Caco-2 (cell line): ENCODE measurements around the gene NKTR. TPM values are rescaled to one million over a fixed set of nuclear protein-coding genes. Genes with fewer than 3 reads are reported as not detected.

Experiments
- BruUV-seq: library from RNA; stranded (reverse); fragments of 400-500 nt; replicated peaks from 2 replicates; lab custom pipeline; 2021; lab: Mats Ljungman, UMichigan
- CTCF ChIA-PET: fragments of 300-600 bp; sonication (Branson Sonifier 250); formaldehyde crosslinking; loops from one replicate; lab custom pipeline; 2022; ENCODE audit warnings: antibody characterized with exemption; lab: Charles Lee
- POLR2A ChIA-PET: fragments of 300-600 bp; sonication (Branson Sonifier 250); formaldehyde crosslinking; loops from one replicate; lab custom pipeline; 2022; ENCODE audit warnings: antibody characterized with exemption; lab: Charles Lee
- DNase-seq, 2 experiments: peaks; one replicate each; pipeline versions ENCODE4 v3.0.0 to v3.0.0-alpha.2; 2020 to 2022
- H3K27me3 ChIP-seq: replicated peaks from 2 replicates; pipeline ENCODE4 v1.6.0; 2011; ENCODE audit warnings: low read length; ENCODE audit not compliant: control insufficient read depth, insufficient read depth
- H3K36me3 ChIP-seq: 2 replicates; pipeline ENCODE4 v1.5.1; 2011; ENCODE audit warnings: low read length; ENCODE audit not compliant: control insufficient read depth, insufficient read depth
- H3K4me1 ChIP-seq: fragments of 250-450 bp; sonication (Bioruptor Pico); 2 replicates; pipeline ENCODE4 v1.5.1; 2020; ENCODE audit warnings: mild to moderate bottlenecking
- H3K4me3 ChIP-seq: 2 replicates; pipeline ENCODE4 v1.5.1; 2011; ENCODE audit warnings: low read depth, mild to moderate bottlenecking, control low read depth, low read length
- H3K9me3 ChIP-seq: fragments of 250-450 bp; sonication (Bioruptor Pico); 2 replicates; pipeline ENCODE4 v1.5.1; 2020; ENCODE audit warnings: mild to moderate bottlenecking, moderate library complexity
- H3K27ac Mint-ChIP-seq: one replicate; pipeline ENCODE4 v1.8.0; 2022; ENCODE audit warnings: mixed read lengths; ENCODE audit not compliant: unreplicated experiment
- H3K27me3 Mint-ChIP-seq: one replicate; pipeline ENCODE4 v1.8.0; 2022; ENCODE audit warnings: mixed read lengths; ENCODE audit not compliant: insufficient read depth, unreplicated experiment
- H3K36me3 Mint-ChIP-seq: one replicate; pipeline ENCODE4 v1.8.0; 2022; ENCODE audit warnings: mild to moderate bottlenecking, mixed read lengths; ENCODE audit not compliant: insufficient read depth, unreplicated experiment
- H3K4me1 Mint-ChIP-seq: one replicate; pipeline ENCODE4 v1.8.0; 2022; ENCODE audit warnings: low read depth, mixed read lengths; ENCODE audit not compliant: unreplicated experiment
- H3K4me3 Mint-ChIP-seq: one replicate; pipeline ENCODE4 v1.8.0; 2022; ENCODE audit warnings: mild to moderate bottlenecking, moderate library complexity, mixed read lengths; ENCODE audit not compliant: unreplicated experiment
- H3K9me3 Mint-ChIP-seq: one replicate; pipeline ENCODE4 v1.8.0; 2022; ENCODE audit warnings: mixed read lengths; ENCODE audit not compliant: unreplicated experiment
- intact Hi-C: fragments of 100-400 bp; cut with micrococcal nuclease; formaldehyde crosslinking; loops from one replicate; pipeline ENCODE4 v1.10.0; 2022; ENCODE audit not compliant: unreplicated experiment
- total RNA-seq: library from RNA; stranded (reverse); gene quantifications from 2 replicates; pipeline ENCODE4 v1.2.3, GENCODE V29; 2022
- TF ChIP-seq, protein P1 (sequence below), 2 experiments: fragments of 200-600 bp in 1 of 2; IDR thresholded peaks; 1 replicate in 1 of 2; 2 replicates in 1 of 2; pipeline versions ENCODE4 v1.5.1 to v1.8.0; 2011 to 2022; ENCODE audit warnings: antibody characterized with exemption in 1 of 2, control low read depth in 1 of 2, inconsistent platforms in 1 of 2, low read depth in 1 of 2, low read length in 1 of 2, mild to moderate bottlenecking in 1 of 2, moderate library complexity in 1 of 2; ENCODE audit not compliant: insufficient read depth in 1 of 2, severe bottlenecking in 1 of 2, unreplicated experiment in 1 of 2

Gene NKTR
- total RNA-seq, 1 experiment from 2014 or later = 66.6 TPM

DNA sequence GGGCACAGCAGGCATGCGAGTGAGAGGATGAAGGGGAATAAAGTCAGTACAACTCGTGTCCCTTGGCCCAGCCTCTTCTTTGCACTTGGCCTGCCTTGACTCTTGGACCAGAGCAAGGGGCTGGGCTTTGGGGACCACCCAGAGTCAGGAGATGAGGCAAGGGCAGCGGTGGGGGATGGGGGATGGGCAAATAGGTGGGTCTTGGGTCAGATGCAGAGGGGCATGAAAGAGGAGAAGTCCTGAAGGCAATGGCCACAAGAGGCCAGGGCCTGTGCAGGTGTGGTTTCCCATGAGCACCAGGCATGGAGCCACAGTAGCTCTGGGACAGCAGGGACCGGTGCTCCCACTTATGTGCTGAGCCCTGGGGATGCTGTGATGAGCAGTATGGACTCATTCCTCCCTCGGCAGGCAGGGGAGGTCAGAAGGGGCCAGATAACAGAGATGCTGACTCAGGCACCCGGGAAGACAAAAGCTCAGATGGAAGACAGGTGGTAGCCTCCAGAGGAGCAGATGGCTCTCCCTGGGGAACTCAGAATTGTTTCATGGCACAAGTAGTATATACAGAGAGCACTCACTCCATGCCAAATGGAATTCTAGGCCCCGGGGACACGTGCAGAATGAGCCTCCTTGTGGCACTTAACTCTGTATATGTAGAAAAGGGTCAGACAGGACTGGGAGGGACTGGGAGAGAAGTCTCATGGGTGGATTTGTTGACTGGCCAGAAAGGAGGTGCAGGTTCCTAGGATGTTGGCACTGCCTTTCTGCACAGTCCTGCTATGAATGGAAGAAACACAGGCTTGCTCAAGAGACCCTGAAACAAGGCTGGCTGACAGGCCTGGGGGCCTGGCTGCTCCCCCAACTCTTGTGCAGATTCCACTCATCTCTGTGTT, 67.3 kb downstream of the NKTR start:
- Mint-ChIP-seq H3K9me3 (no peaks in the 10 kb centered on the region), H3K4me1 (no peaks in the 10 kb centered on the region), H3K27ac (no peak overlapping the region), H3K27me3 (peaks cover 4% of the 10 kb centered on the region), H3K4me3 (no peak overlapping the region), H3K36me3 (peaks cover 5% of the 10 kb centered on the region)
- intact Hi-C loops = no loop called here
- no peaks in the 10 kb centered on the region for H3K36me3 ChIP-seq
- ChIA-PET POLR2A (no interaction called here), CTCF (no interaction called here)
- H3K9me3 ChIP-seq = no peaks in the 10 kb centered on the region
- TF ChIP-seq, protein P1, sequence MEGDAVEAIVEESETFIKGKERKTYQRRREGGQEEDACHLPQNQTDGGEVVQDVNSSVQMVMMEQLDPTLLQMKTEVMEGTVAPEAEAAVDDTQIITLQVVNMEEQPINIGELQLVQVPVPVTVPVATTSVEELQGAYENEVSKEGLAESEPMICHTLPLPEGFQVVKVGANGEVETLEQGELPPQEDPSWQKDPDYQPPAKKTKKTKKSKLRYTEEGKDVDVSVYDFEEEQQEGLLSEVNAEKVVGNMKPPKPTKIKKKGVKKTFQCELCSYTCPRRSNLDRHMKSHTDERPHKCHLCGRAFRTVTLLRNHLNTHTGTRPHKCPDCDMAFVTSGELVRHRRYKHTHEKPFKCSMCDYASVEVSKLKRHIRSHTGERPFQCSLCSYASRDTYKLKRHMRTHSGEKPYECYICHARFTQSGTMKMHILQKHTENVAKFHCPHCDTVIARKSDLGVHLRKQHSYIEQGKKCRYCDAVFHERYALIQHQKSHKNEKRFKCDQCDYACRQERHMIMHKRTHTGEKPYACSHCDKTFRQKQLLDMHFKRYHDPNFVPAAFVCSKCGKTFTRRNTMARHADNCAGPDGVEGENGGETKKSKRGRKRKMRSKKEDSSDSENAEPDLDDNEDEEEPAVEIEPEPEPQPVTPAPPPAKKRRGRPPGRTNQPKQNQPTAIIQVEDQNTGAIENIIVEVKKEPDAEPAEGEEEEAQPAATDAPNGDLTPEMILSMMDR (IDR thresholded peaks at IDR 0.05; ENCODE audit: insufficient read depth in 1 of 2, low read depth in 1 of 2, low read length in 1 of 2, severe bottlenecking in 1 of 2, unreplicated experiment in 1 of 2) = no peak
- no peak overlapping the region for H3K4me3 ChIP-seq
- no peaks in the 10 kb centered on the region for H3K4me1 ChIP-seq
- DNase-seq = peak in 1 of 2 experiments; percentile 25
- H3K27me3 ChIP-seq = no peaks in the 10 kb centered on the region
- no TSS peak for BruUV-seq

DNA sequence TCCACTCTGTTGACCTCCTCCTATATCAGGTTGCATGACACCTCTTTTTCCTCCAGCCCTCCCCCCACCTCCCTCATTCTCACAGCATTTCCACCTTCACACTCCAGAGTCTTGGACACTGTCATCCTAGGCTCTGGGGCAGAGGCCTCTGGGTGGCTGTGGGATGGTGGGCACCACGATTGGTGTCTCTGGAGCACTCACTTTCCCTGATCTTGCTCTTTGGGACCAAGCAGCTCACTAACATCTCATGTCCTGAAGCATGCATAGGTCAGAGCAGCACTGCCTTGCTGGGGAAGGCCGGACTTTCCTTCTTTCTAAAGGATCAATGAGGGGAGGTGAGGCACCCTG, 67.9 kb downstream of the NKTR start:
- no peaks in the 10 kb centered on the region for H3K9me3 ChIP-seq
- H3K27me3 ChIP-seq = no peaks in the 10 kb centered on the region
- H3K36me3 ChIP-seq = no peaks in the 10 kb centered on the region
- TF ChIP-seq, protein P1 (IDR thresholded peaks at IDR 0.05; ENCODE audit: insufficient read depth in 1 of 2, low read depth in 1 of 2, low read length in 1 of 2, severe bottlenecking in 1 of 2, unreplicated experiment in 1 of 2) = no peak
- DNase-seq = peak in 1 of 2 experiments; percentile 15
- H3K36me3 Mint-ChIP-seq = peaks cover 5% of the 10 kb centered on the region
- no peak overlapping the region for H3K27ac Mint-ChIP-seq
- H3K27me3 Mint-ChIP-seq = peaks cover 4% of the 10 kb centered on the region
- ChIA-PET POLR2A (no interaction called here), CTCF (no interaction called here)
- BruUV-seq = no TSS peak
- no peaks in the 10 kb centered on the region for H3K9me3 Mint-ChIP-seq
- H3K4me3 ChIP-seq = no peak overlapping the region
- no peaks in the 10 kb centered on the region for H3K4me1 ChIP-seq
- no peak overlapping the region for H3K4me3 Mint-ChIP-seq
- H3K4me1 Mint-ChIP-seq = no peaks in the 10 kb centered on the region
- intact Hi-C loops = no loop called here

DNA sequence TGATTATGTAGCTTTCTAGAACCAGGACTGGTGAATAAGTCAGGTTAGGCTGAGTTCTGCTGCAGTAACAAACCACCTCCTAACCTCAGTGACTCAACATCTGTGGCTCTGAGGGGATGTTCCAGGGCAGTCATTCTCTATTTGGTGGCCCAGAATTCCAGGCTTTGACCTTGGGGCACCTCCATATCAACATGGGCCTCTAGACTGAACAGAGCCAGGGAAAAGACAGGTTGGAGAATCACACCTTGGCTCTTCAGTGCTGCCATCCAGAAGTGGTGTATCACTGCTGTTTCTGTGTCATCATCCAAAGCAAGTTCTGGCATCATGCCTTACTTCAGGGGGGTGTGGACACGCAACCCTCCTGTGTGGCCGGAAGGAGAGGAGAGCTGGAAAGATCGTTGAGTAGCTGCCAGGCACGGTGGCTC, 68.3 kb downstream of the NKTR start:
- CTCF ChIA-PET = no interaction called here
- Mint-ChIP-seq H3K27ac (no peak overlapping the region), H3K36me3 (peaks cover 5% of the 10 kb centered on the region)

More for the DNA sequence above, 68.3 kb downstream of the NKTR start:
- H3K9me3 ChIP-seq = no peaks in the 10 kb centered on the region
- no peaks in the 10 kb centered on the region for H3K27me3 ChIP-seq
- DNase-seq = no peak
- POLR2A ChIA-PET = no interaction called here
- Mint-ChIP-seq H3K4me1 (no peaks in the 10 kb centered on the region), H3K4me3 (no peak overlapping the region), H3K27me3 (peaks cover 4% of the 10 kb centered on the region), H3K9me3 (no peaks in the 10 kb centered on the region)
- no TSS peak for BruUV-seq
- no peak overlapping the region for H3K4me3 ChIP-seq
- intact Hi-C loops = no loop called here
- TF ChIP-seq, protein P1 (IDR thresholded peaks at IDR 0.05; ENCODE audit: insufficient read depth in 1 of 2, low read depth in 1 of 2, low read length in 1 of 2, severe bottlenecking in 1 of 2, unreplicated experiment in 1 of 2) = no peak
- H3K36me3 ChIP-seq = no peaks in the 10 kb centered on the region
- H3K4me1 ChIP-seq = no peaks in the 10 kb centered on the region
